ENCODE data around the gene SH3RF3. TPM values are rescaled to one million over a fixed set of nuclear protein-coding genes. Genes with fewer than 3 reads are reported as not detected.

Gene SH3RF3
- total RNA-seq, 1 experiment from 2014 or later: not detected

GRCh38 chr2:109374548-109375130 is 245.6 kb downstream of the SH3RF3 start:
- ATAC-seq (no peak), DNase-seq (ENCODE audit: low read depth, low spot score) (no peak)
- POLR2A ChIA-PET: no interaction called here
- no peaks in the 10 kb centered on the region for H3K79me2 ChIP-seq (ENCODE audit: insufficient read depth, low read length)
- RAD21 ChIA-PET (ENCODE audit: low non-redundant PET in 1 of 2, low total read pairs in 2 of 2, uncharacterized antibody in 2 of 2, unreplicated experiment in 2 of 2): no interaction called here
- CTCF ChIA-PET: no interaction called here
- peaks cover 29% of the 10 kb centered on the region for H3K27me3 ChIP-seq (ENCODE audit: insufficient read depth, low read length)
- no peak overlapping the region for H3K4me2 ChIP-seq (ENCODE audit: low read length)
- TF ChIP-seq, protein P1, sequence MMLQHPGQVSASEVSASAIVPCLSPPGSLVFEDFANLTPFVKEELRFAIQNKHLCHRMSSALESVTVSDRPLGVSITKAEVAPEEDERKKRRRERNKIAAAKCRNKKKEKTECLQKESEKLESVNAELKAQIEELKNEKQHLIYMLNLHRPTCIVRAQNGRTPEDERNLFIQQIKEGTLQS (IDR thresholded peaks at IDR 0.05): no peak
- TF ChIP-seq SP1 (IDR thresholded peaks at IDR 0.05; ENCODE audit: low read depth): no peak
- no peak for TF ChIP-seq POLR2A (IDR thresholded peaks at IDR 0.05; ENCODE audit: borderline replicate concordance, extremely low read depth, insufficient read depth, insufficient read length)
- TF ChIP-seq ELF1 (IDR thresholded peaks at IDR 0.05; ENCODE audit: borderline replicate concordance, low read depth): no peak
- no peak for TF ChIP-seq EGR1 (IDR thresholded peaks at IDR 0.05; ENCODE audit: low read depth)
- TF ChIP-seq RAD21 (IDR thresholded peaks at IDR 0.05; ENCODE audit: low read depth): no peak
- no peak for TF ChIP-seq TCF7L2 (IDR thresholded peaks at IDR 0.05; ENCODE audit: borderline replicate concordance, extremely low read depth, insufficient read depth, insufficient read length)
- TF ChIP-seq SIN3A (IDR thresholded peaks at IDR 0.05; ENCODE audit: low read depth): no peak
- TF ChIP-seq ZFX (IDR thresholded peaks at IDR 0.05): no peak
- TF ChIP-seq YY1 (IDR thresholded peaks at IDR 0.05; ENCODE audit: extremely low read depth, insufficient replicate concordance, low read depth, low read length): no peak
- TF ChIP-seq POLR2AphosphoS5 (IDR thresholded peaks at IDR 0.05; ENCODE audit: low read depth, low read length): no peak
- no peak for TF ChIP-seq CEBPB (IDR thresholded peaks at IDR 0.05; ENCODE audit: low read depth)
- no peak for TF ChIP-seq ZNF274 (IDR thresholded peaks at IDR 0.05; ENCODE audit: low read depth, low read length)
- TF ChIP-seq, protein P2, sequence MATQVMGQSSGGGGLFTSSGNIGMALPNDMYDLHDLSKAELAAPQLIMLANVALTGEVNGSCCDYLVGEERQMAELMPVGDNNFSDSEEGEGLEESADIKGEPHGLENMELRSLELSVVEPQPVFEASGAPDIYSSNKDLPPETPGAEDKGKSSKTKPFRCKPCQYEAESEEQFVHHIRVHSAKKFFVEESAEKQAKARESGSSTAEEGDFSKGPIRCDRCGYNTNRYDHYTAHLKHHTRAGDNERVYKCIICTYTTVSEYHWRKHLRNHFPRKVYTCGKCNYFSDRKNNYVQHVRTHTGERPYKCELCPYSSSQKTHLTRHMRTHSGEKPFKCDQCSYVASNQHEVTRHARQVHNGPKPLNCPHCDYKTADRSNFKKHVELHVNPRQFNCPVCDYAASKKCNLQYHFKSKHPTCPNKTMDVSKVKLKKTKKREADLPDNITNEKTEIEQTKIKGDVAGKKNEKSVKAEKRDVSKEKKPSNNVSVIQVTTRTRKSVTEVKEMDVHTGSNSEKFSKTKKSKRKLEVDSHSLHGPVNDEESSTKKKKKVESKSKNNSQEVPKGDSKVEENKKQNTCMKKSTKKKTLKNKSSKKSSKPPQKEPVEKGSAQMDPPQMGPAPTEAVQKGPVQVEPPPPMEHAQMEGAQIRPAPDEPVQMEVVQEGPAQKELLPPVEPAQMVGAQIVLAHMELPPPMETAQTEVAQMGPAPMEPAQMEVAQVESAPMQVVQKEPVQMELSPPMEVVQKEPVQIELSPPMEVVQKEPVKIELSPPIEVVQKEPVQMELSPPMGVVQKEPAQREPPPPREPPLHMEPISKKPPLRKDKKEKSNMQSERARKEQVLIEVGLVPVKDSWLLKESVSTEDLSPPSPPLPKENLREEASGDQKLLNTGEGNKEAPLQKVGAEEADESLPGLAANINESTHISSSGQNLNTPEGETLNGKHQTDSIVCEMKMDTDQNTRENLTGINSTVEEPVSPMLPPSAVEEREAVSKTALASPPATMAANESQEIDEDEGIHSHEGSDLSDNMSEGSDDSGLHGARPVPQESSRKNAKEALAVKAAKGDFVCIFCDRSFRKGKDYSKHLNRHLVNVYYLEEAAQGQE (IDR thresholded peaks at IDR 0.05; ENCODE audit: low read depth): no peak
- TF ChIP-seq MAX (IDR thresholded peaks at IDR 0.05): no peak
- no peak for TF ChIP-seq FOSL1 (IDR thresholded peaks at IDR 0.05; ENCODE audit: low read depth)
- TF ChIP-seq, protein P3, sequence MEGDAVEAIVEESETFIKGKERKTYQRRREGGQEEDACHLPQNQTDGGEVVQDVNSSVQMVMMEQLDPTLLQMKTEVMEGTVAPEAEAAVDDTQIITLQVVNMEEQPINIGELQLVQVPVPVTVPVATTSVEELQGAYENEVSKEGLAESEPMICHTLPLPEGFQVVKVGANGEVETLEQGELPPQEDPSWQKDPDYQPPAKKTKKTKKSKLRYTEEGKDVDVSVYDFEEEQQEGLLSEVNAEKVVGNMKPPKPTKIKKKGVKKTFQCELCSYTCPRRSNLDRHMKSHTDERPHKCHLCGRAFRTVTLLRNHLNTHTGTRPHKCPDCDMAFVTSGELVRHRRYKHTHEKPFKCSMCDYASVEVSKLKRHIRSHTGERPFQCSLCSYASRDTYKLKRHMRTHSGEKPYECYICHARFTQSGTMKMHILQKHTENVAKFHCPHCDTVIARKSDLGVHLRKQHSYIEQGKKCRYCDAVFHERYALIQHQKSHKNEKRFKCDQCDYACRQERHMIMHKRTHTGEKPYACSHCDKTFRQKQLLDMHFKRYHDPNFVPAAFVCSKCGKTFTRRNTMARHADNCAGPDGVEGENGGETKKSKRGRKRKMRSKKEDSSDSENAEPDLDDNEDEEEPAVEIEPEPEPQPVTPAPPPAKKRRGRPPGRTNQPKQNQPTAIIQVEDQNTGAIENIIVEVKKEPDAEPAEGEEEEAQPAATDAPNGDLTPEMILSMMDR (IDR thresholded peaks at IDR 0.05 in 2 of 3, conservative IDR thresholded peaks at IDR 0.05 in 1 of 3; ENCODE audit: borderline replicate concordance in 1 of 3, insufficient read depth in 1 of 3, low read depth in 2 of 3, low read length in 2 of 3): no peak
- no peak for TF ChIP-seq JUND (IDR thresholded peaks at IDR 0.05)
- TF ChIP-seq EZH2 (IDR thresholded peaks at IDR 0.05): no peak
- TF ChIP-seq, protein P4, sequence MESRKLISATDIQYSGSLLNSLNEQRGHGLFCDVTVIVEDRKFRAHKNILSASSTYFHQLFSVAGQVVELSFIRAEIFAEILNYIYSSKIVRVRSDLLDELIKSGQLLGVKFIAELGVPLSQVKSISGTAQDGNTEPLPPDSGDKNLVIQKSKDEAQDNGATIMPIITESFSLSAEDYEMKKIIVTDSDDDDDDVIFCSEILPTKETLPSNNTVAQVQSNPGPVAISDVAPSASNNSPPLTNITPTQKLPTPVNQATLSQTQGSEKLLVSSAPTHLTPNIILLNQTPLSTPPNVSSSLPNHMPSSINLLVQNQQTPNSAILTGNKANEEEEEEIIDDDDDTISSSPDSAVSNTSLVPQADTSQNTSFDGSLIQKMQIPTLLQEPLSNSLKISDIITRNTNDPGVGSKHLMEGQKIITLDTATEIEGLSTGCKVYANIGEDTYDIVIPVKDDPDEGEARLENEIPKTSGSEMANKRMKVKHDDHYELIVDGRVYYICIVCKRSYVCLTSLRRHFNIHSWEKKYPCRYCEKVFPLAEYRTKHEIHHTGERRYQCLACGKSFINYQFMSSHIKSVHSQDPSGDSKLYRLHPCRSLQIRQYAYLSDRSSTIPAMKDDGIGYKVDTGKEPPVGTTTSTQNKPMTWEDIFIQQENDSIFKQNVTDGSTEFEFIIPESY (IDR thresholded peaks at IDR 0.05; ENCODE audit: extremely low read depth, insufficient replicate concordance, low read length): no peak
- H4K20me1 ChIP-seq (ENCODE audit: insufficient read depth): no peaks in the 10 kb centered on the region
- no peak overlapping the region for H3K4me3 ChIP-seq (replicated peaks in 1 of 2; ENCODE audit: low read depth in 1 of 2, low read length in 2 of 2)
- no peak overlapping the region; the same call in 1 of the 2 replicates for H3K27ac ChIP-seq (ENCODE audit: low read depth, low read length)
- no peak overlapping the region for H3K9ac ChIP-seq (ENCODE audit: low read length)
- intact Hi-C loops (cut with micrococcal nuclease): no loop called here
- no peaks in the 10 kb centered on the region for H3K36me3 ChIP-seq (ENCODE audit: control insufficient read depth in 1 of 2, insufficient read depth in 2 of 2, low read length in 2 of 2)
- H3K4me1 ChIP-seq (ENCODE audit: control insufficient read depth in 1 of 2, insufficient read depth in 2 of 2, low read length in 2 of 2): no peaks in the 10 kb centered on the region
- H2AFZ ChIP-seq (ENCODE audit: low read depth, low read length, poor library complexity, severe bottlenecking): no peak overlapping the region
- BruUV-seq (replicated peaks): no TSS peak
- H3K9me2 ChIP-seq (ENCODE audit: insufficient read depth): no peaks in the 10 kb centered on the region
- no peaks in the 10 kb centered on the region for H3K9me3 ChIP-seq (ENCODE audit: control insufficient read depth in 1 of 2, insufficient read depth in 1 of 2, low read depth in 1 of 2, low read length in 2 of 2)

All from HCT116 (cell line).